GM18526 (cell line): ENCODE results near the gene C20orf202.

Experiments
- POLR2A ChIP-seq: IDR thresholded peaks from 3 replicates; pipeline ENCODE4 v1.6.1; 2011; ENCODE audit not compliant: insufficient read length; ENCODE audit errors: extremely low read depth

Gene C20orf202

GRCh38 chr20:1202762-1203504, at the start of gene C20orf202:
Gene C20orf202 (plus strand): TSS chr20:1203454. CDS start chr20:1203586, 132 bp downstream.
- no peak for TF ChIP-seq POLR2A

DNA sequence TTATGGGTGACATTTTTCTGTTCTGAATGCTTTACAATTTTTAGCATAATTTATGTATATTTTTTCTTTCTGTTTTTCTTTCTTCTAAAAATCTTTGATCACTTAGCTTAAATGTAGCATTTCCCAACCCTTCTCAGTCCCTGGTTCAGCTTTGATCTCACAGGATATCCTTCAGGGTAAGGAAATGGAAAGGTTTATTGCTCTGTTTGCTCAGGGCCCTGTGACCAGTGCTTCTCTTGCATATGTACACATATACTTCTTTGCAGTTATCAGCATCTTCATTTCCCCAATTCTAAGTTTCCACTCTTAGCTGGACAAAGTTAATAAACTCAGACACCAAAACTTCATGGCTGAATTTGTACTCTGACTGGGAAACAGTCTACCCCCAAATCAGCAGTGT, 49.0 kb upstream of the C20orf202 start:
- TF ChIP-seq POLR2A: no peak

DNA sequence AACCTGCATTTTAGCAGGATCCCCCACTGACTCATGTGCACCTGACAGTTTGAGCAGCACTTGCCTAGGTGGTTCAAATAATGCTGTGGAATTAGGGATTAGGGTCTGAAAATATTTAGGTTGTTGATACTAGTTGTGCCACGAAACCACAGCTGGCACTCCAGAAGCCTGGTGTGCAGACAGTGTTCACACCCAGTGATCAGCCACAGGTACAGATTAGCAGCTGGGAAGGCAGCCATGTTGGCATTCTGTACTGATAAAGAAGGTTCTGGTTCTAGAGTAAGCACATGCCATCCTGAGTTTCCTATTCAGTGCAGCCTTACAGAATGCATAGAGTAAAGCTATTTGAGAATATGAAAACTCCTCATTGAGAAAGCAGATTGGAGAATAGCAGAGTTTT, 48.6 kb upstream of the C20orf202 start:
- TF ChIP-seq POLR2A: no peak

- no peak for TF ChIP-seq POLR2A
These were observed 47.9 kb upstream of the C20orf202 start for GRCh38 chr20:1155342-1155741.

DNA sequence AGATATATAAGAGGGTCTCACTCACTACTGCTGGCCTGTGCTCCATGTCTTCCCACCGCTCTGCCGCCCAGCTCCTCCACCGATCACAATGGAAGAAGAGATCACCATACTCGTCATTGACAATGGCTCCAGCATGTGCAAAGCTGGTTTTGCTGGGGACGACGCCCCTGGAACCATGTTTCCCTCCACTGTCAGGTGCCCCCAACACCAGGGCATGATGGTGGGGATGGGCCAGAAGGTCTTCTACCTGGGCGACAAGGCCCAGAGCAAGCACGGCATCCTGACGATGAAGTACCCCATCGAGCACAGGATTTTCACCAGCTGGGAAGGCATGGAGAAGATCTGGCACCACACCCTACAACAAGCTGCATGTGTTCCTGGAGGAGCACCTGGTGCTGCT, 42.8 kb upstream of the C20orf202 start:
- no peak for TF ChIP-seq POLR2A

DNA sequence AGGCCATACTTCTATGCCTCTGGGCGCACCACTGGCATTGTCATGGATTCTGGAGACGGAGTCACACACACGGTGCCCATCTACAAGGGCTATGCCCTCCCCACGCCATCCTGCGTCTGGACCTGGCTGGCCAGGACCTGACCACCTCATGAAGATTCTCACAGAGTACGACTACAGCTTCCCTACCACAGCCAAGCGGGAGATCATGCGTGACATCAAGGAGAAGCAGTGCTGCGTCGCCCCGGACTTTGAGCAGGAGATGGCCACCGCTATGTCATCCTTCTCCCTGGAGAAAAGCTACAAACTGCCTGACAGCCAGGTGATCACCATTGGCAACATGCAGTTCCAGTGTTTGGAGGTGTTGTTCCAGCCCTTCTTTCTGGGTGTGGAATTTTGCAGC, 42.3 kb upstream of the C20orf202 start:
- TF ChIP-seq POLR2A: no peak

- no peak for TF ChIP-seq POLR2A
These were observed 40.1 kb upstream of the C20orf202 start for GRCh38 chr20:1163105-1163504.

GRCh38 chr20:1163653-1164052, 39.6 kb upstream of the C20orf202 start:
- no peak for TF ChIP-seq POLR2A

- TF ChIP-seq POLR2A: no peak
These were observed 38.4 kb upstream of the C20orf202 start for GRCh38 chr20:1164871-1165270.

GRCh38 chr20:1165521-1165920, 37.7 kb upstream of the C20orf202 start:
- TF ChIP-seq POLR2A: no peak

DNA sequence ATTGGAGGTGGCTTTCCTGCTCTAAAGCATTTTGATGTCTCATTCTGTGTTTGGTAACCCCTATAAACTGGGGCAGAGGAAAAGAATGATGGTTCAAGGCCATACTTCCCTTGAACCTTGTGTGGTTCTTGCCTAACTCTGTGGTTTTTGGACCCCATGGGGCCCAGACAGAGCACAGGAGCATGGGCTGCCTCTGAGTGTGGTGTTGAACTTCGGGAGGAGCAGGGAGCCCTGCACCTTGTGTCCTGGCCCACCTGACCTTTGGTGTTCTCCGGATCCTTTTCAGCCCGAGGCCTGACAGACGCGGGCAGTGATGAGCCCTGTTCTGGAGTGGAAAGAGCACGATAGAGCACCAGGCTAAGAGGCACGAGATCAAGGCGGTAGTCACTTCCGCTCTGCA, 37.3 kb upstream of the C20orf202 start:
- no peak for TF ChIP-seq POLR2A

GRCh38 chr20:1166948-1167720, 36.1 kb upstream of the C20orf202 start:
- no peak for TF ChIP-seq POLR2A

GRCh38 chr20:1169224-1169623, 34.0 kb upstream of the C20orf202 start:
- no peak for TF ChIP-seq POLR2A

DNA sequence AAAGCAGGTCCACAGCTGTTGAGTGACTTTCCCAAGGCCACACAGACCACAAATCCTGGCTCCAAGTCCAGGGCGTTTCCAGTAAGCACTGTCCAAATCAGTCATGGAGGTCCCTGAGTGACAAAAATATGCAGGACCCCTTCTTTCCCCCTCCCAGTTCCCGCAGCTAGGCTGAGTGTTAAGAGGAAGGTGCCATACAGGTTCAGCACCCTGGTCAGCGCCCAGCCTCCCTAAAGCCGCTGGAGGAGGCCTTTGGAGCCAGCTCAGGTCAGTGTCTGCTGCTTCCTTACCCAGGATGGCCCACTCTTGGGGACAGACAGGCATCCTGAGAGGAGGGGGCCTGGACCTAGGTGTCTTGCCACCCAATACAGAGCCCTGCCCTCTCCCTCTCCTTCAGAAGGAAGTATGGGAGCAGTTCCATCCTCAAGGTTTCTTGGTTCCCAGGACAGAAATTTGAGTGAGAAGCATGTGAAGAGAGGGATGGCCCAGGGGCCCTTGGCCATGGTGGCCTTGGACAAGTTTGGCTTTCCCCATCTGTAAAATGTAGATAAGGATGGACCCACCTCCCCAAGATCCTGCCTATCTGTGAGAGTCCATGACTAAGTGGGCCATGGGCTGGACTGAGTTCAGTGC, 31.7 kb upstream of the C20orf202 start:
- no peak for TF ChIP-seq POLR2A

DNA sequence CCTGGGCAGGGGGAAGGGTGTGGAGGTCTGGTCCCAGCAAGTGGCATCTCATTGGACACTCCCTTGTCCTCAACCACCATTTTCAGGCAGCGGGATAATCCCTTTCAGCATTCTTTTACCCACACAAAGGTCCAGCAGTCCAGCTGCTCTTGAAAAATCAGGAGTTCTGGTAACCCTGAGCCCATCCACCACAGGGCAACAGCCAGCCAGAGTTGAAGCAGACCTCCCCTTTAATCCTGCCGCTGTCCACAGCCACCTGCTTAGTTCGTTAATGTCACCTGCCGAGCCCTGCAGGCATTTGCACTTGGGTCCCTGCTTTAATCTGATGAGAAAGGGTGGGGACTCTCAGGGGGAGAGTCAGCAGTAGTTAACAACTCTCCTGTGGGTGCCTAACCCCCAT, 29.6 kb upstream of the C20orf202 start:
- TF ChIP-seq POLR2A: no peak

DNA sequence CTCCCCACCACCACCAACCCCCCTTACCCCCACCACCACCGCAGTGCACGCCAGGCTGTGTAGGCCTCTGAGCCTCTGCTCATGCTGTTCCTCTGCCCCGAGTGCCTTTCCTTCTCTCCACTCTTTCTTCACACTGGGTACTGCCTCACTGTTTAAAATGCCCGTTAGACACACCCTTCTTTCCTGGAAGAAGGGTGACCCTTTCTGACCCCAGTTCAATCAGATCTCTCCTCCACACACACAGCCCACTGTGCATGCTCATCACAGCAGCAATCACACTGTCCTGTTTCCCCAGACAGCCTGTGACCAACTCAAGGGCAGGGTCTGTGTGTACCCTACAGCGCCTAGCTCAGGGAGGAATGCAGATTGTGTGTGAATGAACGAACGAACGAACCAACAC, 28.5 kb upstream of the C20orf202 start:
- no peak for TF ChIP-seq POLR2A
